ENCODE data around the gene CELA3A.

Gene CELA3A

DNA sequence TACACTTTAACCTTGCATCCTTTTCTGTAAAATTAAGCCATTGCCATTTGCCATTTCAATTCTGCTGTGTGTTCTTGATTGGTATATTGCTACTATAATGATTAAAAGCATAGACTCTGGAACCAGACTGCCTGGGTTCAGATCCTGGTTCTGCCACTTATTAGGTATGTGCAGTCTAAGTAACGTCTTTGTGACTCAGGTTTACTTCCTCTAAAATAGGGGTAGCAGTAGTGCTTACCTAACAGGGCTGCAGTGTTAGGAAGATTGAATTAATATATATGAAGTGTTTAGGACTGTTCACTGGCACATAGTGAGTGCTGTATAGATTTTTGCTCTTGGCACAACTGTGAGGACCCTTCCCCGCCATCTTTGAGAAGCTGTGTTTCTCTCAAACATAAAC is 55.5 kb downstream of the CELA3A start:
- ChIA-PET POLR2A (no interaction called here), CTCF (no interaction called here)
- no peak for DNase-seq (ENCODE audit: extremely low spot score)
- TF ChIP-seq, protein P1, sequence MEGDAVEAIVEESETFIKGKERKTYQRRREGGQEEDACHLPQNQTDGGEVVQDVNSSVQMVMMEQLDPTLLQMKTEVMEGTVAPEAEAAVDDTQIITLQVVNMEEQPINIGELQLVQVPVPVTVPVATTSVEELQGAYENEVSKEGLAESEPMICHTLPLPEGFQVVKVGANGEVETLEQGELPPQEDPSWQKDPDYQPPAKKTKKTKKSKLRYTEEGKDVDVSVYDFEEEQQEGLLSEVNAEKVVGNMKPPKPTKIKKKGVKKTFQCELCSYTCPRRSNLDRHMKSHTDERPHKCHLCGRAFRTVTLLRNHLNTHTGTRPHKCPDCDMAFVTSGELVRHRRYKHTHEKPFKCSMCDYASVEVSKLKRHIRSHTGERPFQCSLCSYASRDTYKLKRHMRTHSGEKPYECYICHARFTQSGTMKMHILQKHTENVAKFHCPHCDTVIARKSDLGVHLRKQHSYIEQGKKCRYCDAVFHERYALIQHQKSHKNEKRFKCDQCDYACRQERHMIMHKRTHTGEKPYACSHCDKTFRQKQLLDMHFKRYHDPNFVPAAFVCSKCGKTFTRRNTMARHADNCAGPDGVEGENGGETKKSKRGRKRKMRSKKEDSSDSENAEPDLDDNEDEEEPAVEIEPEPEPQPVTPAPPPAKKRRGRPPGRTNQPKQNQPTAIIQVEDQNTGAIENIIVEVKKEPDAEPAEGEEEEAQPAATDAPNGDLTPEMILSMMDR (IDR thresholded peaks at IDR 0.05; ENCODE audit: control extremely low read depth, extremely low read depth, low read depth, missing control alignments), result no peak

- DNase-seq (ENCODE audit: extremely low spot score), result no peak
- TF ChIP-seq, protein P1 (IDR thresholded peaks at IDR 0.05; ENCODE audit: control extremely low read depth, extremely low read depth, low read depth, missing control alignments), result no peak
- POLR2A ChIA-PET, result no interaction called here
- CTCF ChIA-PET, result interaction anchor here (1.1 kb wide), 1 partner anchor 49 kb away, joined by 3 read pairs; no protein-coding TSS in a partner anchor
Observed at GRCh38 chr1:22057861-22058260, 56.4 kb downstream of the CELA3A start.
